OCI-LY7 (cell line): ENCODE data around the gene GAL. TPM values are rescaled to one million over a fixed set of nuclear protein-coding genes. Genes with fewer than 3 reads are reported as not detected.

Experiments used
- BruUV-seq: library from RNA; stranded (reverse); fragments of 400-500 nt; replicated peaks from 2 replicates; lab custom pipeline; 2021; lab: Mats Ljungman, UMichigan
- CTCF ChIA-PET: fragments of 300-600 bp; sonication (Branson Sonifier 250); formaldehyde crosslinking; loops from one replicate; lab custom pipeline; 2022; ENCODE audit warnings: antibody characterized with exemption; ENCODE audit not compliant: unreplicated experiment; lab: Charles Lee
- POLR2A ChIA-PET: fragments of 300-600 bp; sonication (Branson Sonifier 250); formaldehyde crosslinking; loops from one replicate; lab custom pipeline; 2022; ENCODE audit warnings: antibody characterized with exemption; lab: Charles Lee
- DNase-seq: peaks from one replicate; pipeline ENCODE4 v3.0.0-alpha.2; 2015; ENCODE audit warnings: low spot score
- H2AFZ ChIP-seq: fragments of 200-600 bp; sonication (generic), shearing (Covaris generic); 2 replicates; pipeline ENCODE4 v1.6.1; 2014; ENCODE audit warnings: mild to moderate bottlenecking, antibody characterized with exemption, low read length, moderate library complexity
- H3K27ac ChIP-seq: fragments of 200-600 bp; sonication (generic); 2 replicates; pipeline ENCODE4 v1.5.1; 2014; ENCODE audit warnings: mixed run types, low read depth, mild to moderate bottlenecking, moderate library complexity, low read length, inconsistent platforms; ENCODE audit not compliant: poor library complexity, severe bottlenecking
- H3K36me3 ChIP-seq: fragments of 200-600 bp; sonication (generic); 2 replicates; pipeline ENCODE4 v1.6.1; 2014; ENCODE audit warnings: mild to moderate bottlenecking, antibody characterized with exemption, low read length, moderate library complexity, mixed read lengths; ENCODE audit not compliant: insufficient read depth
- H3K4me1 ChIP-seq: fragments of 200-600 bp; sonication (generic); 2 replicates; pipeline ENCODE4 v1.5.1; 2014; ENCODE audit warnings: mild to moderate bottlenecking, low read length; ENCODE audit not compliant: insufficient read depth, poor library complexity, severe bottlenecking
- H3K4me2 ChIP-seq: fragments of 200-600 bp; sonication (generic); 2 replicates; pipeline ENCODE4 v1.6.1; 2014; ENCODE audit warnings: mild to moderate bottlenecking, low read length
- H3K4me3 ChIP-seq: fragments of 200-600 bp; sonication (generic); 2 replicates; pipeline ENCODE4 v1.5.1; 2014; ENCODE audit warnings: mild to moderate bottlenecking, low read depth, low read length; ENCODE audit not compliant: poor library complexity, severe bottlenecking
- H3K79me2 ChIP-seq: fragments of 200-600 bp; sonication (generic); 2 replicates; pipeline ENCODE4 v1.6.1; 2016; ENCODE audit warnings: low read depth, mild to moderate bottlenecking, low read length, moderate library complexity, mixed read lengths; ENCODE audit not compliant: insufficient read depth
- H3K9me2 ChIP-seq: fragments of 200-600 bp; sonication (generic); 2 replicates; pipeline ENCODE4 v1.6.1; 2016; ENCODE audit warnings: mild to moderate bottlenecking, low read length, mixed read lengths; ENCODE audit not compliant: insufficient read depth
- H3K9me3 ChIP-seq: fragments of 200-600 bp; sonication (generic); 2 replicates; pipeline ENCODE4 v1.6.1; 2014; ENCODE audit warnings: mild to moderate bottlenecking, mixed run types, low read length, mixed read lengths
- H4K20me1 ChIP-seq: fragments of 200-600 bp; sonication (generic); 2 replicates; pipeline ENCODE4 v1.6.1; 2014; ENCODE audit warnings: mild to moderate bottlenecking, antibody characterized with exemption, low read length, moderate library complexity, mixed read lengths; ENCODE audit not compliant: insufficient read depth
- CTCF ChIP-seq: fragments of 200-600 bp; sonication (generic); conservative IDR thresholded peaks from 2 replicates; pipeline ENCODE4 v1.5.1; 2014; ENCODE audit warnings: mild to moderate bottlenecking, antibody characterized with exemption, low read length, moderate library complexity, mixed read lengths
- EZH2phosphoT487 ChIP-seq: fragments of 200-600 bp; sonication (generic); IDR thresholded peaks from 2 replicates; pipeline ENCODE4 v1.6.1; 2018; ENCODE audit warnings: low read depth, borderline replicate concordance, mild to moderate bottlenecking, mixed run types, antibody characterized with exemption, low read length, moderate library complexity, mixed read lengths
- intact Hi-C: fragments of 100-400 bp; cut with micrococcal nuclease; formaldehyde crosslinking; loops from one replicate; pipeline ENCODE4 v1.10.0; 2022; ENCODE audit not compliant: unreplicated experiment
- total RNA-seq, 2 experiments: library from RNA; depleted of rRNA in 1 of 2; stranded (reverse); fragments of >200 nt in 1 of 2; shearing (Covaris generic) in 1 of 2; gene quantifications; 2 replicates each; pipeline ENCODE4 v1.2.3, GENCODE V29; 2014 to 2022

The GAL gene
- total RNA-seq, 2 experiments from 2014 or later: not detected

GRCh38 chr11:68653486-68654430 lies 30.6 kb upstream of the GAL start:
- H3K4me1 ChIP-seq: peaks cover 7% of the 10 kb centered on the region
- no peak overlapping the region for H3K4me2 ChIP-seq
- CTCF ChIA-PET: no interaction called here
- no peaks in the 10 kb centered on the region for H3K9me3 ChIP-seq
- DNase-seq: no peak
- H3K4me3 ChIP-seq: no peak overlapping the region
- POLR2A ChIA-PET: interaction anchor here (0.6 kb wide), 1 partner anchor 160 kb away, joined by 4 read pairs; no protein-coding TSS in a partner anchor
- no peak overlapping the region for H3K27ac ChIP-seq
- no peak overlapping the region for H2AFZ ChIP-seq
- no TSS peak for BruUV-seq
- H4K20me1 ChIP-seq: no peaks in the 10 kb centered on the region
- no peaks in the 10 kb centered on the region for H3K79me2 ChIP-seq
- intact Hi-C loops: no loop called here
- no peak for TF ChIP-seq CTCF
- TF ChIP-seq EZH2phosphoT487: no peak
- no peaks in the 10 kb centered on the region for H3K36me3 ChIP-seq
- no peaks in the 10 kb centered on the region for H3K9me2 ChIP-seq

- TF ChIP-seq EZH2phosphoT487 (no peak), CTCF (no peak)
- intact Hi-C loops: no loop called here
- Histone ChIP-seq H3K27ac (no peak overlapping the region), H2AFZ (no peak overlapping the region), H4K20me1 (no peaks in the 10 kb centered on the region), H3K4me3 (no peak overlapping the region), H3K9me2 (no peaks in the 10 kb centered on the region), H3K4me1 (peaks cover 7% of the 10 kb centered on the region), H3K9me3 (no peaks in the 10 kb centered on the region), H3K79me2 (no peaks in the 10 kb centered on the region), H3K4me2 (no peak overlapping the region), H3K36me3 (no peaks in the 10 kb centered on the region)
- no TSS peak for BruUV-seq
- CTCF ChIA-PET: no interaction called here
- POLR2A ChIA-PET: no interaction called here
- DNase-seq: no peak
Observed at GRCh38 chr11:68654978-68655377, 29.4 kb upstream of the GAL start.

GRCh38 chr11:68655406-68655805 lies 28.9 kb upstream of the GAL start:
- ChIA-PET CTCF (no interaction called here), POLR2A (no interaction called here)
- no peaks in the 10 kb centered on the region for H3K36me3 ChIP-seq
- no peak for DNase-seq
- TF ChIP-seq CTCF (no peak), EZH2phosphoT487 (no peak)
- no TSS peak for BruUV-seq
- H3K27ac ChIP-seq: no peak overlapping the region
- peaks cover 7% of the 10 kb centered on the region for H3K4me1 ChIP-seq
- no peaks in the 10 kb centered on the region for H3K9me3 ChIP-seq
- no peak overlapping the region for H2AFZ ChIP-seq
- H4K20me1 ChIP-seq: no peaks in the 10 kb centered on the region
- no peak overlapping the region for H3K4me3 ChIP-seq
- H3K4me2 ChIP-seq: no peak overlapping the region
- H3K79me2 ChIP-seq: no peaks in the 10 kb centered on the region
- intact Hi-C loops: no loop called here
- H3K9me2 ChIP-seq: no peaks in the 10 kb centered on the region
